GM18870 (cell line): ENCODE measurements around the gene PHF20.
"Not testable (repeated sequence)": the region's sequence is repeated elsewhere in the genome, so short reads cannot be mapped to it uniquely, and the experiment has no call there.

Experiments used
- ATAC-seq: cut with Tn5 transposase; IDR thresholded peaks from one replicate; pipeline ENCODE4 v1.9.1; 2021; ENCODE audit warnings: moderate library complexity; ENCODE audit not compliant: unreplicated experiment

The PHF20 gene

GRCh38 chr20:35771689-35772562 is at the start of gene PHF20:
PHF20 (plus strand) TSS chr20:35772015; CDS start chr20:35801523, 29,508 bp downstream.
- peak; percentile 51 for ATAC-seq

- not testable (repeated sequence) for ATAC-seq
Measured at GRCh38 chr20:35723275-35723639, 48.6 kb upstream of the PHF20 start.

GRCh38 chr20:35723652-35724320 is 48.0 kb upstream of the PHF20 start:
- ATAC-seq = not testable (repeated sequence)

DNA sequence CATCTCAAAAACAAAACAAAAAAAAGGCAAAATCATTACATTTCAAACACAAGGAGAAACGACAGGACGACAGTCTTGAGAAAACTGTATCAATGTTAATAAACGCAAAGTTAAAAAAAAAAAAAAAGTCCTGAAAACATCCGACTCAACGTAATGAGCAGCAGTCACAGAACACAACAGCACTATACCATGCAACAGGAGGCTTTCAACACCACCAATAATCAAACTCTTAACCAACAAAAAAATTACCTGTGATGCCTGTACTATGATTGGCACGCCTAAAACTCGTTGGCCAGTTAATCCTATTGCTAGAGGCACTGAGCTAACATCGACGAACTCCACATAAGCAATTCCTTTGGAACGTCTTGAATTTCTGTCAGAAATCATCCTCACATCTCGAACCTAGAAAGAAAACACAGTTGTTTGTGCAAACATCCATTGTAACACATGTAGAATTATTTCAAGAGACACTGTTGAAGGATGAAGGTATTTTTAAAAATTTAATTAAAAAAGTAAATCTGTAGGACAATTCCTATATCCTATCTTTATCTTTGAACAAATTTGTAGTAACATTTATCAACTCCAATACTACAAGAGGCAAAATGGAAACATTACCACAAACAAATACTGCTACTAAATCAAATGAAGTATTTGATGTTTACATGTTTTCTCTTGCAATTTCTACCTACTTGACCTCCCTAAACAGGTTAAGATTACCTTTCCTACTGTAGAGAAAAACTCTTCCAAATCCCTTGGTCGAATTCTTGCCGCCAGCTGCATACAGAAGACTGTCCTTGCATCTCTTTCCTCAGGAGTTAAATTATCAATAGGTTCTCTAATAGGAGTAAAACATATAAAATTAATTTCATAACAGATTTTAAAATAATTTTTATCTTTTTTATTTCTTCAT is 47.2 kb upstream of the PHF20 start:
- no peak for ATAC-seq

- ATAC-seq = no peak
Measured at GRCh38 chr20:35726842-35727711, 44.7 kb upstream of the PHF20 start.

GRCh38 chr20:35729283-35729807 is 42.5 kb upstream of the PHF20 start:
- no peak for ATAC-seq

DNA sequence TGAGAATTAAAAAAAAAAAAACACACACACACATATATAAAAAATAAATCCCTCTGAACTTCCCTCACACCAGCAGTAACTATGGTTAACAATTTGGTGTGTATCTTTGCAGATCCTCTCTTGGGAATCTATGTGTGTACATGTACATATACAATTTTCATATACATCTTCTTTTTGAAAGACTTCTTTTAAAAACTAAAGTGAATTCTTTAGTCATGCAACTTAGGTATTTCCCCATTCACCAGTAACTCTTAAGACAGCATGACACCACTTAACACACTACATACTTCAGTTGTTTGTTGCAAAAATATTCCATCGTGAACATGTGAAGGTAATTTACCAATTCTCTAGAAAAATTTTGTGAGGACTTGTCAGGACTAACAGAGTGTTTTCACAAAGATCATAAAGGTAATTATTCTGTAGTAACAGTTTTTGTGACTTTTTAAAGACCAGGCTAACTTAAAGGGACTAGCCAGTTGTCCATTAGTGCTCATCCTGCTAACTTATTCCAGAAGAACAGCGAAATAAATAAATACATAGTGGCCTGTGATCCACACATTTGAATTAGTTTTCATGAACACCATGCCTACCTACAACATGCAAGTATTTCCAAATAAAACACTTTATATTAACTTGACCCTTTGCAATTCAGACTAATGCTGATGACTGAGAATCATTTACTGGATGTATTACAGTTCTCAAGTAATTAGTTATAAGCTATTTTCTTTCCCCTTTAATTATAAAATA is 41.8 kb upstream of the PHF20 start:
- no peak for ATAC-seq

- no peak for ATAC-seq
Measured at GRCh38 chr20:35730583-35731468, 41.0 kb upstream of the PHF20 start.

- ATAC-seq = no peak
Measured at GRCh38 chr20:35731469-35731788, 40.4 kb upstream of the PHF20 start.

DNA sequence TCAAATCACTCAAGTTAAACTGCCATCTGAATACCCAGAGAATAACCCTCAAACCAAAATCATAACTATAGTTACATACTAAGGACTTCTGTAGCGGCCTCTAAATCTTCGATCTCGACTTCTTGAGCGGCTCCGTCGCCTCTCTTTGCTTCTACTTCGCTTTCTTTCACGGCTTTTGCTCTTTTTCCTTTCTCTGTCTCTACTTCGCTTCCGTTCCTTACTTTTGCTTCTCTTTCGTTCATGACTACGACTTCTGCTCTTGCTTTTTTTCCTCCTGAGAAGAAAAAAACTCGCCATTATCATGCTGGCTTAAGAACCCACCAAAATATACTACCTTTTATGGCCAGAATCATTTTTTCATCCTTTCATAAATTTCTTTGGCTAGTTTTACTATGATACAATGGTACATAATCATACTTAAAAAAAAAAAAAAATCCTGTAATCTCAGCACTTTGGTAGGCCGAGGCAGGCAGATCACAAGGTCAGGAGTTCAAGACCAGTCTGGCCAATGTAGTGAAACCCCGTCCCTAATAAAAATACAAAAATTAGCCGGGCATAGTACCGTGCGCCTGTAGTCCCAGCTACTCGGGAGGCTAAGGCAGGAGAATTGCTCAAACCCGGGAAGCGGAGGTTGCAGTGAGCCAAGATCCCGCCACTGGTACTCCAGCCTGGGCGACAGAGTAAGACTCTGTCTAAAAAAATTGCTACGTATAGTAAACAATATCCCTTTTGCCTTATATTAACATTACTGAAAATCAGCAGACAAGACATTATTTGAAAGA is 39.8 kb upstream of the PHF20 start:
- ATAC-seq = no peak

GRCh38 chr20:35732644-35732982 is 39.2 kb upstream of the PHF20 start:
- ATAC-seq = no peak

DNA sequence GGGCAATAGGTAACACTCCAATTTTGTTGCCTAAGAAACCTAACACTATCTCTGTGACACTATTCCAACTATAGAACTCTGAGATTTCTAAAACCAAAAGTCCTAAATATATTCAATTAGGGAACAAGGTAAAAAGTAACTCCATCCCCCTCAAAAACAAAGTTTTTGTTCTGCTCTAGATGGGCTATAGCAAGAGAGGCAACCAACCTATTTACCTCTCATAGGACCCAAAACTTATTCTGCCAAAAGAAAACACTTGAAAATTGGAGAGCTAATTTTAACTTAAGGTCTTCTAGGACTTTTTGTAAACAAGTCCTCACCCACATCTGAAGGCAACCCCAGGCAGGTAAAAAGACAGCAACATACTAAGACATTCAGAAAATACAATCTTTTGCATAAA is 37.4 kb upstream of the PHF20 start:
- ATAC-seq = no peak

GRCh38 chr20:35734777-35735649 is 36.8 kb upstream of the PHF20 start:
- ATAC-seq = no peak

DNA sequence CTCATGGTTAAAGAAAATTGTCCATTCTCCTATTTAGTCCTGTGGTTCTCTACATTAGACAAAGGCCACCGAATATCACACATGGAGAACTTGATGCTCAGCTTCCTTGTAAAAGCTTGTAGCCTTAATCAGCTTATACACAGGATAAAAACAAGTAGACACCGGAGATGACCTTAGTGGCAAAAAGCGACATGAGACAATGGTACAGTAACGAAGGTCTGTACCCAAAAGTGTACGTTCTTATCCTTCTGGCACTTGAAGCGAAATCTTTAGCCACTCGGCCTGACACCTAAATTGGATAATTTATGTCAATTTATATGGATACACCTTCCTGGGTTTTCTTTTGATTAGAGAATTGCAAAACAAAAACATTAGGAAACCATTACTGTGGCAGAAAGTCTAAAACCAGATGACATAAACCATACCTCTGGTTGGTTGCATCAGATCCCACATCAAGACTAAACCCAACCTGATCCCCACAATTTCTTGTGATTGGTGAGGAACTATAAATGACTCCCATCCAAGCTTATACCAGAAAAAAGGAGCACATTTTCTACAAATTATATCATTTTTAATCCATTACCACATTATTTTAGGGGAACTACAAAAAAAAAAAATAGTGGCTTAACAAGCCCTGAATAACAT is 35.9 kb upstream of the PHF20 start:
- ATAC-seq = no peak

GRCh38 chr20:35737865-35738333 is 33.9 kb upstream of the PHF20 start:
- ATAC-seq = no peak
